Inflammatory macrophage treated with lipopolysaccharide for 1 hour (primary cell): ENCODE results near the gene STK10.
A peak's percentile ranks its signal among the peaks of the same experiment; 100 is the strongest.

Experiments used
- DNase-seq, 2 donors: peaks; one replicate each; pipeline ENCODE4 v3.0.0-alpha.2; 2020 to 2022

Gene STK10

GRCh38 chr5:172082180-172082579 lies 105.8 kb downstream of the STK10 start:
- DNase-seq = no peak

- peak in 1 of 2 donors; percentile 17 for DNase-seq
Observed at GRCh38 chr5:172079876-172080275, 108.1 kb downstream of the STK10 start.

- peak; percentile 83 to 85 for DNase-seq
Observed at GRCh38 chr5:172078726-172079345, 109.2 kb downstream of the STK10 start.

GRCh38 chr5:172077664-172078425 lies 110.2 kb downstream of the STK10 start:
- no peak for DNase-seq

- DNase-seq = no peak
Observed at GRCh38 chr5:172076761-172077244, 111.2 kb downstream of the STK10 start.

- no peak for DNase-seq
Observed at GRCh38 chr5:172075656-172076055, 112.4 kb downstream of the STK10 start.

GRCh38 chr5:172074896-172075295 lies 113.1 kb downstream of the STK10 start:
- DNase-seq = no peak

GRCh38 chr5:172071309-172071875 lies 116.6 kb downstream of the STK10 start:
- DNase-seq = no peak

GRCh38 chr5:172065431-172066065 lies 122.5 kb downstream of the STK10 start:
- no peak for DNase-seq

- no peak for DNase-seq
Observed at GRCh38 chr5:172064766-172065165, 123.3 kb downstream of the STK10 start.

- no peak for DNase-seq
Observed at GRCh38 chr5:172064358-172064757, 123.7 kb downstream of the STK10 start.

GRCh38 chr5:172063463-172064235 lies 124.4 kb downstream of the STK10 start:
- DNase-seq = no peak

- peak in 1 of 2 donors; percentile 43 for DNase-seq
Observed at GRCh38 chr5:172059661-172060100, 128.3 kb downstream of the STK10 start.

GRCh38 chr5:172058088-172058487 lies 129.9 kb downstream of the STK10 start:
- DNase-seq = no peak

- DNase-seq = no peak
Observed at GRCh38 chr5:172055996-172056395, 132.0 kb downstream of the STK10 start.

- no peak for DNase-seq
Observed at GRCh38 chr5:172055421-172055820, 132.6 kb downstream of the STK10 start.

GRCh38 chr5:172054611-172055153 lies 133.3 kb downstream of the STK10 start:
- no peak for DNase-seq

- peak in 1 of 2 donors; percentile 74 for DNase-seq
Observed at GRCh38 chr5:172052450-172053236, 135.4 kb downstream of the STK10 start.

- peak in 1 of 2 donors; percentile 63 for DNase-seq
Observed at GRCh38 chr5:172051643-172052339, 136.2 kb downstream of the STK10 start.

GRCh38 chr5:172050080-172050479 lies 137.9 kb downstream of the STK10 start:
- DNase-seq = peak in 1 of 2 donors; percentile 52
